ENCODE results near the gene ARHGEF25. TPM values are rescaled to one million over a fixed set of nuclear protein-coding genes. Genes with fewer than 3 reads are reported as not detected.
A peak's percentile ranks its signal among the peaks of the same experiment; 100 is the strongest.
"Not testable (repeated sequence)": the region's sequence is repeated elsewhere in the genome, so short reads cannot be mapped to it uniquely, and the experiment has no call there.

The ARHGEF25 gene
- total RNA-seq, 1 donor from 2014 or later = 80.2 TPM

DNA sequence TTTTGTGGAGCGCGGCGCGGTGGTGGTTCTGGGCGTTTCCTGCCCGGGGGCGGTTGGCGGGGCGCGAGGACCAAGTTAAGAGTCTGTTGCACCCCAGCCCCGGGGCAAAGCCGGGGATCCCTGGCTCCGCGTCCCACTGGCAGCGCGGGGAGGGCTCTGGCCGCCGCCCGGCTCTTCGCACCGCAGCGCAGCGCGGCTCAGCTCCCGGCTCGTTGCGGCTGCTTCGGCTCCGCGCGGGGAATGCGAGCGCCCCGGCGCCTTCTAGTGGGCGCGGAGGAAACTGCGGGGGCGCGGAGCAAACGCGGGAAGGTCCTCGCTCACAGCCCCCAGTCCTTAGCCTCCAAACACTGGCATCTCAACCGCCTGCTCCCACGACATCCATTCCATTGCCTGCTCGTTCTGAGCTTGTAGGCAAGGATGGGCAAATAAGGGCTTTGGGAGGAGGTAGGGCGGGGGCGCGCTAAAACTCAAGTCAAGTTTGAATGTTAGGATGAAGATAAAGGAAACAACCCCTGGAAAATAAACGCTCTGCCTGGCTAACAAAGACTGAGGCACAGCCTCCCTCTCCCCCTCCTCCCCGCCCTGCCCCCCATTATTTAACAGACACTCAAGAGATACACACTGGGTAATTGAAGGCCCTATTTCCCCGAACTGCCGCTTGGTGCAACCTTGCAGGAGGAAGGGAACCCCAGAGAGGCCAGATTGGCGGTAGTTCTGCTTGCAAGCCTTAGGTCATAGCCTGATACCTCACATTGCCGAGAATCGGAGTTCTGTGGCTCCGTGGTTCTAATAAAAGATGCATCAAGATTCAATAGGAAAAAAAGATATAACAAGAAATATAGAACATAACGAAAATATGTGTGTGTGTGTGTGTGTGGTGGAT lies 22.0 kb downstream of the ARHGEF25 start, which contains the start of gene B4GALNT1:
Gene B4GALNT1, minus strand, starts transcription at position 244 of the 883 bp plus-strand sequence. CDS start 1,069 bp downstream, outside the sequence.
- peak; percentile 86 for TF ChIP-seq CTCF (IDR thresholded peaks at IDR 0.05; ENCODE audit: partially characterized antibody, unreplicated experiment)
- H3K4me3 Mint-ChIP-seq (ENCODE audit: unreplicated experiment) = peak within 1 kb of the TSS; percentile 91
- H3K27me3 Mint-ChIP-seq (ENCODE audit: unreplicated experiment) = peaks cover 32% of the 10 kb centered on the region

GRCh38 chr12:57636731-57637130 lies 25.5 kb downstream of the ARHGEF25 start:
- H3K36me3 Mint-ChIP-seq (ENCODE audit: unreplicated experiment); H3K4me1 Mint-ChIP-seq (ENCODE audit: low read depth, unreplicated experiment); H3K27me3 Mint-ChIP-seq (ENCODE audit: unreplicated experiment); H3K4me3 Mint-ChIP-seq (ENCODE audit: unreplicated experiment); DNase-seq; H3K9me3 Mint-ChIP-seq (ENCODE audit: unreplicated experiment); H3K27ac Mint-ChIP-seq (ENCODE audit: unreplicated experiment): not testable (repeated sequence)

More for the DNA sequence above, 22.0 kb downstream of the ARHGEF25 start, which contains the start of gene B4GALNT1:
- DNase-seq = peak; percentile 87
- H3K9me3 Mint-ChIP-seq (ENCODE audit: unreplicated experiment) = peaks cover 9% of the 10 kb centered on the region
- no peak within 1 kb of the TSS for H3K27ac Mint-ChIP-seq (ENCODE audit: unreplicated experiment)
- peaks cover 5% of the 10 kb centered on the region for H3K36me3 Mint-ChIP-seq (ENCODE audit: unreplicated experiment)
- H3K4me1 Mint-ChIP-seq (ENCODE audit: low read depth, unreplicated experiment) = peaks cover 10% of the 10 kb centered on the region

- Mint-ChIP-seq H3K9me3 (ENCODE audit: unreplicated experiment) (peaks cover 1% of the 10 kb centered on the region), H3K4me3 (ENCODE audit: unreplicated experiment) (no peak overlapping the region), H3K36me3 (ENCODE audit: unreplicated experiment) (no peaks in the 10 kb centered on the region), H3K27me3 (ENCODE audit: unreplicated experiment) (peaks cover 6% of the 10 kb centered on the region), H3K27ac (ENCODE audit: unreplicated experiment) (no peak overlapping the region), H3K4me1 (ENCODE audit: low read depth, unreplicated experiment) (no peaks in the 10 kb centered on the region)
- no peak for DNase-seq
- TF ChIP-seq CTCF (IDR thresholded peaks at IDR 0.05; ENCODE audit: partially characterized antibody, unreplicated experiment) = no peak
Observed at GRCh38 chr12:57637364-57637763, 26.1 kb downstream of the ARHGEF25 start.

- no peaks in the 10 kb centered on the region for H3K36me3 Mint-ChIP-seq (ENCODE audit: unreplicated experiment)
- H3K9me3 Mint-ChIP-seq (ENCODE audit: unreplicated experiment) = peaks cover 1% of the 10 kb centered on the region
- no peak for DNase-seq
- TF ChIP-seq CTCF (IDR thresholded peaks at IDR 0.05; ENCODE audit: partially characterized antibody, unreplicated experiment) = no peak
- no peak overlapping the region for H3K4me3 Mint-ChIP-seq (ENCODE audit: unreplicated experiment)
- peaks cover 6% of the 10 kb centered on the region for H3K27me3 Mint-ChIP-seq (ENCODE audit: unreplicated experiment)
- H3K27ac Mint-ChIP-seq (ENCODE audit: unreplicated experiment) = no peak overlapping the region
- H3K4me1 Mint-ChIP-seq (ENCODE audit: low read depth, unreplicated experiment) = no peaks in the 10 kb centered on the region
Observed at GRCh38 chr12:57638096-57638495, 26.9 kb downstream of the ARHGEF25 start.

DNA sequence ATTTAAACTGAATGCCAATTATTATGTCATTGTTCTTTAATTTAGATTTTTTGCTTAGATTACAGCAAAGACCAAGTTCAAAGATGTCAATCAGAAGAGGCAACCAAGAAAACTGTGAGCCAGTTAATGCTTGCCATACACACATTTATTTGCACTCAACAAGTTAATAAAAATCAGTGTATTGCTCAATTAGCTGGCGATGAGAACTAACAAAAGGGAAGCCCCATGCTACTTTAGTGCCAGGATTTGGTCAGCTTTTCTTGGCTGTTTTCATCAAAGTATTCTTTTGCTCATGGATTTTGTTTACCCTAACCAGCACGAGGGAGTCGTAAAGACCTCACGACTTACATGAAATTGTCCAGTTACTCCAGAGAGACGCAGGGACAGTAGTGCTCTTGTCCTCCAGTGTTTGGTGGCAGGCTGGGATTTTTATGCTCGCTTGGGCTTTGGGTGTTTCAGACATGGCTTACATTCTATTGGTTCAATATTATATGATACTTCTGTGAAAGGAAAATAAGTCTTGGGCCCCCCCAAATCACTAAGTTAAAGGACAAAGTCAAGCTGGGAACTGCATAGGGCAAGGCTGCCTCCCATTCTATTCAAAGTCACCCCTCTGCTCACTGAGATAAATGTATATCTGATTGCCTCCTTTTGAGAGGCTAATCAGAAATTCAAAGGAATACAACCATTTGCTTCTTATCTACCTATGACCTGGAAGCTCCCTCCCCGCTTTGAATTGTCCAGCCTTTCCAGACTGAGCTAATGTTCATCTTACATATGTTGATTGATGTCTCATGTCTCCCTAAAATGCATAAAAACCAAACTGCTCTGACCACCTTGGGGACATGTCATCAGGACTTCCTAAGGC lies 29.2 kb downstream of the ARHGEF25 start:
- no peak overlapping the region for H3K27ac Mint-ChIP-seq (ENCODE audit: unreplicated experiment)
- peaks cover 1% of the 10 kb centered on the region for H3K27me3 Mint-ChIP-seq (ENCODE audit: unreplicated experiment)
- no peak overlapping the region for H3K4me3 Mint-ChIP-seq (ENCODE audit: unreplicated experiment)
- no peak for TF ChIP-seq CTCF (IDR thresholded peaks at IDR 0.05; ENCODE audit: partially characterized antibody, unreplicated experiment)
- H3K36me3 Mint-ChIP-seq (ENCODE audit: unreplicated experiment) = no peaks in the 10 kb centered on the region
- DNase-seq = no peak
- no peaks in the 10 kb centered on the region for H3K4me1 Mint-ChIP-seq (ENCODE audit: low read depth, unreplicated experiment)
- peaks cover 3% of the 10 kb centered on the region for H3K9me3 Mint-ChIP-seq (ENCODE audit: unreplicated experiment)

Measured in glutamatergic neuron (in vitro differentiated cells).